WERI-Rb-1 (cell line): ENCODE measurements around the gene GPC1.

Source experiments
- DNase-seq: peaks from one replicate; pipeline ENCODE4 v3.0.0-alpha.2; 2020
- H3K27ac ChIP-seq: fragments of 250-450 bp; sonication (Bioruptor Pico); 2 replicates; pipeline ENCODE4 v1.5.1; 2020; ENCODE audit warnings: mild to moderate bottlenecking, moderate library complexity
- H3K27me3 ChIP-seq: fragments of 250-450 bp; sonication (Bioruptor Pico); 2 replicates; pipeline ENCODE4 v1.5.1; 2021; ENCODE audit warnings: mild to moderate bottlenecking, low read depth, moderate library complexity; ENCODE audit not compliant: insufficient read depth, severe bottlenecking
- H3K36me3 ChIP-seq: fragments of 250-450 bp; sonication (Bioruptor Pico); 2 replicates; pipeline ENCODE4 v1.5.1; 2020; ENCODE audit warnings: mild to moderate bottlenecking, moderate library complexity
- H3K4me3 ChIP-seq: 2 replicates; pipeline ENCODE4 v1.5.1; 2011; ENCODE audit warnings: low read depth, mild to moderate bottlenecking, control low read depth, low read length
- H3K9me3 ChIP-seq: fragments of 250-450 bp; sonication (Bioruptor Pico); 2 replicates; pipeline ENCODE4 v1.5.1; 2021; ENCODE audit warnings: mild to moderate bottlenecking, moderate library complexity; ENCODE audit not compliant: severe bottlenecking
- CTCF ChIP-seq: IDR thresholded peaks from 2 replicates; pipeline ENCODE4 v1.5.1; 2011; ENCODE audit warnings: low read depth, mild to moderate bottlenecking, control low read depth, inconsistent platforms, low read length

The GPC1 gene

GRCh38 chr2:240421381-240421780 lies 14.1 kb upstream of the GPC1 start:
- no peak for TF ChIP-seq CTCF
- Histone ChIP-seq H3K4me3 (no peak overlapping the region), H3K9me3 (peaks cover 28% of the 10 kb centered on the region), H3K27me3 (no peaks in the 10 kb centered on the region), H3K27ac (no peak overlapping the region), H3K36me3 (no peaks in the 10 kb centered on the region)
- peak; percentile 2 for DNase-seq

- Histone ChIP-seq H3K27me3 (no peaks in the 10 kb centered on the region), H3K27ac (no peak overlapping the region), H3K9me3 (peaks cover 28% of the 10 kb centered on the region), H3K4me3 (no peak overlapping the region), H3K36me3 (no peaks in the 10 kb centered on the region)
- no peak for DNase-seq
- TF ChIP-seq CTCF, result no peak
Observed at GRCh38 chr2:240422658-240423329, 12.7 kb upstream of the GPC1 start.

- H3K36me3 ChIP-seq, result no peaks in the 10 kb centered on the region
- DNase-seq, result peak; percentile 3
- no peak overlapping the region for H3K27ac ChIP-seq
- H3K27me3 ChIP-seq, result no peaks in the 10 kb centered on the region
- no peak overlapping the region for H3K4me3 ChIP-seq
- H3K9me3 ChIP-seq, result peaks cover 22% of the 10 kb centered on the region
- TF ChIP-seq CTCF, result no peak
Observed at GRCh38 chr2:240423788-240424191, 11.7 kb upstream of the GPC1 start.

- Histone ChIP-seq H3K9me3 (peaks cover 14% of the 10 kb centered on the region), H3K27me3 (no peaks in the 10 kb centered on the region), H3K4me3 (no peak overlapping the region), H3K27ac (no peak overlapping the region), H3K36me3 (no peaks in the 10 kb centered on the region)
- DNase-seq, result peak; percentile 7
- TF ChIP-seq CTCF, result no peak; the same call in 1 of the 2 replicates
Observed at GRCh38 chr2:240424341-240425235, 10.9 kb upstream of the GPC1 start.

- Histone ChIP-seq H3K9me3 (peaks cover 12% of the 10 kb centered on the region), H3K27me3 (no peaks in the 10 kb centered on the region), H3K36me3 (no peaks in the 10 kb centered on the region), H3K27ac (no peak overlapping the region), H3K4me3 (no peak overlapping the region)
- TF ChIP-seq CTCF, result no peak
- DNase-seq, result no peak
Observed at GRCh38 chr2:240425236-240425615, 10.2 kb upstream of the GPC1 start.
